Parathyroid adenoma (tissue), 2 donors: ENCODE measurements around the gene CEBPG.

Experiments
- H2AFZ ChIP-seq: fragments of 300-600 bp; sonication (generic); one replicate; pipeline ENCODE4 v1.7.0; 2017; ENCODE audit warnings: antibody characterized with exemption, mild to moderate bottlenecking
- H3K27ac ChIP-seq: fragments of 300-600 bp; sonication (generic); one replicate; pipeline ENCODE4 v1.7.0; 2017
- H3K27me3 ChIP-seq: fragments of 300-600 bp; sonication (generic); one replicate; pipeline ENCODE4 v1.7.0; 2017; ENCODE audit warnings: low read length; ENCODE audit not compliant: control insufficient read depth, insufficient read depth
- H3K36me3 ChIP-seq: fragments of 300-600 bp; sonication (generic); one replicate; pipeline ENCODE4 v1.7.0; 2017; ENCODE audit warnings: low read length; ENCODE audit not compliant: control insufficient read depth, insufficient read depth
- H3K4me1 ChIP-seq: fragments of 300-600 bp; sonication (generic); one replicate; pipeline ENCODE4 v1.7.0; 2017; ENCODE audit warnings: control low read depth
- H3K4me2 ChIP-seq: fragments of 300-600 bp; sonication (generic); one replicate; pipeline ENCODE4 v1.7.0; 2017; ENCODE audit warnings: low read length
- H3K4me3 ChIP-seq: fragments of 300-600 bp; sonication (generic); one replicate; pipeline ENCODE4 v1.7.0; 2017; ENCODE audit warnings: low read depth, low read length
- H3K79me2 ChIP-seq: fragments of 300-600 bp; sonication (generic); one replicate; pipeline ENCODE4 v1.7.0; 2017; ENCODE audit warnings: control low read depth
- H3K9ac ChIP-seq: fragments of 300-600 bp; sonication (generic); one replicate; pipeline ENCODE4 v1.7.0; 2017; ENCODE audit warnings: mild to moderate bottlenecking
- H3K9me3 ChIP-seq: fragments of 300-600 bp; sonication (generic); one replicate; pipeline ENCODE4 v1.7.0; 2017; ENCODE audit warnings: low read length; ENCODE audit not compliant: control insufficient read depth
- CTCF ChIP-seq: fragments of 300-600 bp; sonication (generic); IDR thresholded peaks from one replicate; pipeline ENCODE4 v1.7.0; 2017; ENCODE audit warnings: antibody characterized with exemption, mild to moderate bottlenecking
- donor health status: primary hyperparathyroidism.

The CEBPG gene

GRCh38 chr19:33428627-33429125, 55.2 kb downstream of the CEBPG start:
- no peaks in the 10 kb centered on the region for H3K9me3 ChIP-seq
- no peaks in the 10 kb centered on the region for H3K79me2 ChIP-seq

GRCh38 chr19:33429891-33430673, 56.6 kb downstream of the CEBPG start:
- H3K4me1 ChIP-seq: no peaks in the 10 kb centered on the region
- no peak overlapping the region for H3K27ac ChIP-seq
- no peak overlapping the region for H3K9ac ChIP-seq
- no peaks in the 10 kb centered on the region for H3K79me2 ChIP-seq
- no peaks in the 10 kb centered on the region for H3K9me3 ChIP-seq
- TF ChIP-seq CTCF: no peak
- no peak overlapping the region for H3K4me2 ChIP-seq
- no peaks in the 10 kb centered on the region for H3K36me3 ChIP-seq
- no peak overlapping the region for H3K4me3 ChIP-seq
- no peaks in the 10 kb centered on the region for H3K27me3 ChIP-seq
- no peak overlapping the region for H2AFZ ChIP-seq

More at GRCh38 chr19:33428627-33429125, 55.2 kb downstream of the CEBPG start:
- Histone ChIP-seq H2AFZ (no peak overlapping the region), H3K36me3 (no peaks in the 10 kb centered on the region), H3K9ac (no peak overlapping the region), H3K4me1 (no peaks in the 10 kb centered on the region), H3K27me3 (no peaks in the 10 kb centered on the region), H3K4me3 (no peak overlapping the region), H3K27ac (no peak overlapping the region), H3K4me2 (no peak overlapping the region)
- no peak for TF ChIP-seq CTCF

- peak; percentile 89 for TF ChIP-seq CTCF
- Histone ChIP-seq H3K9me3 (no peaks in the 10 kb centered on the region), H3K27me3 (no peaks in the 10 kb centered on the region), H3K79me2 (no peaks in the 10 kb centered on the region), H3K9ac (no peak overlapping the region), H3K27ac (no peak overlapping the region), H3K4me2 (no peak overlapping the region), H3K36me3 (no peaks in the 10 kb centered on the region), H3K4me3 (no peak overlapping the region), H2AFZ (no peak overlapping the region), H3K4me1 (no peaks in the 10 kb centered on the region)
Measured at GRCh38 chr19:33430674-33431277, 57.3 kb downstream of the CEBPG start.

DNA sequence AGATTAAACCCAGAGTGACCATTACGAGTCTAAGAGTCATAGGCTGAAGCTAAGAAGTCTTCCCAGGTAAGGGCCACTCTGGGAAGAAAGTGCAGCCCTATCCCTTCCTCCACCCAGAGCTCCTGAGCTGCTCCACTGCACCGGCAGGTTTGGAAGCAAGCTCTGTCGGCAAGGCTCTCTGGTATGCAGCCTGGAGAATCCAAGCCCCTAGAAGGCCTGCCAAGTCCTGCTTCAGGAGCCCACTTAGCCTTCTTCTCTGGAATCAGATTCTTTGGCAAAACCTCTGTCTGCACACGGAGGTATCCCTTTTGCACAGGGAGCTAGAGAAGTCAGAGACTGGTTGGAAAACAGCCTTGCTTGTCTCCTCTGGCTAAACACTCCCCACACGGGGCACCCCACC, 58.5 kb downstream of the CEBPG start:
- TF ChIP-seq CTCF: no peak
- no peaks in the 10 kb centered on the region for H3K9me3 ChIP-seq
- H3K4me3 ChIP-seq: no peak overlapping the region
- no peak overlapping the region for H3K27ac ChIP-seq
- H2AFZ ChIP-seq: no peak overlapping the region
- H3K79me2 ChIP-seq: no peaks in the 10 kb centered on the region
- no peaks in the 10 kb centered on the region for H3K4me1 ChIP-seq
- H3K36me3 ChIP-seq: no peaks in the 10 kb centered on the region
- H3K4me2 ChIP-seq: no peak overlapping the region
- no peaks in the 10 kb centered on the region for H3K27me3 ChIP-seq
- H3K9ac ChIP-seq: no peak overlapping the region
